GM21390 (cell line): Measurements from ENCODE around the gene CALM1.

Source experiments
- ATAC-seq: cut with Tn5 transposase; IDR thresholded peaks from one replicate; pipeline ENCODE4 v1.9.1; 2021; ENCODE audit not compliant: unreplicated experiment

CALM1 gene

DNA sequence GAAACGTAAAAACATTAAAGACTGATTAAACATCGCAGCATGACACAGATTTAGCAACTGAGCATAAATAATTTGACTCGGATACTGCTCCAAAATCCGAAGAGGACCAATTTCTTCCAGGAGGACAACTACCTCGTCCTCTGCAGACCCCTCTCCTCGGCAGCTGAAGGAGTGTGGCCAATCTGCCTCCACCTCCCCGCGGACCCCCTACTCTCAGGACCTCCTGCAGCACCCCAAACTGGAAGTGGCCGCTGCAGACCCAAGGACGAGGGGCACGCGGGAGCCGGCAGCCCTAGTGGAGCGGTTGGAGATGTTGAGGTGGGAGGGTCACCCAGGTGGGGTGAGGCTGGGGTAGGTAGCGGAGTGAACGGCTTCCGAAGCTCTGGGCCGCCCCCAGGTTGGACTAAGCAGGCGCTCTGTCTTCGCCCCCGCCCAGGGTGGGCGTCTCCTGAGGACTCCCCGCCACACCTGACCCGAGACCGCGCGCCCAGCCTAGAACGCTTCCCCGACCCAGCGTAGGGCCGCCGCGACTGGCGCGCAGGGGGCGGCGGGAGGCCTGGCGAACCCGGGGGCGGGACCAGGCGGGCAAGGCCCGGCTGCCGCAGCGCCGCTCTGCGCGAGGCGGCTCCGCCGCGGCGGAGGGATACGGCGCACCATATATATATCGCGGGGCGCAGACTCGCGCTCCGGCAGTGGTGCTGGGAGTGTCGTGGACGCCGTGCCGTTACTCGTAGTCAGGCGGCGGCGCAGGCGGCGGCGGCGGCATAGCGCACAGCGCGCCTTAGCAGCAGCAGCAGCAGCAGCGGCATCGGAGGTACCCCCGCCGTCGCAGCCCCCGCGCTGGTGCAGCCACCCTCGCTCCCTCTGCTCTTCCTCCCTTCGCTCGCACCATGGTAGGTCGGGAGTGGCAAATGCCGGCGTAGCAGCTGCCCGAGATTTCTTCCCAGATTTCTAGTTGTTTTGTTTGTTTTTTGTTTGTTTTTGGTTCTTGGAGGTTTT, at the start of gene CALM1:
CALM1 (plus strand) TSS at position 689 of the 999 bp plus-strand sequence; CDS start at position 891, 202 bp downstream.
- ATAC-seq = peak; percentile 66

DNA sequence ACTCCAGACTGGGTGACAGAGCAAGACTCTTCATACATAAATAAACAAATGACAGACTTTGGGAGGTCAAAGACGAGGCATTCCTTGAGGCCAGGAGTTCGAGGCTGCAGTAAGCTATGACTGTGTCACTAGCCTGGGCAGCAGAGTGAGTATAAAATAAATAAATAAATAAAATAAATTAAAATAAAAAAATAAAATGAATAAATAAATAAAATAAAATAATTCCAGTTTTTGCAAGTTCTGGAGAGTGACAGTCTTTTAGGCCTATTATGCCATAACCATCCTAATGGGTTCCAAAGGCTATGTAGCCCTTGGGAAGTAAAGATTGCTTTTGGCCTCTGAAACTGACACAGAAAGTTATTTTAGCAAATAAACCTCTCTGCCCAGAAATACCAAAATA, 48.6 kb upstream of the CALM1 start:
- no peak for ATAC-seq

DNA sequence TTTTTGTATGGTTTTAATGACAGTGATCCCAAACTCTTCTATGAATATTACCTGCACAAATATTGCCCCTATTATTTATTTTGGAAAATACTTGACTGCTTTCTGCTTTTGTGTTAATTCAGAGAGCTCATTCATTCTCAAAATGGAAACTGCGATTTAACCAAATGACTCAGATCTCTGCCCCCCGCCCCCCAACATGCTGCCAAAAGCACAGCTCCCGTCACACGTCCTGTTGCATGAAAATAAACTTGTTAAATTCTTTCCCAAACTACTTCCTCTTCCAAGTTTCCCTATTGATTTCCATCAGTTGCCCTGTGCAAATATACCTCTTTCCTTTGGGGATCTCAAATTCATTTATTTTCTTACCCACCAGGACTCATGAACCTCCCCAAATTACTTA, 47.1 kb upstream of the CALM1 start:
- no peak for ATAC-seq

DNA sequence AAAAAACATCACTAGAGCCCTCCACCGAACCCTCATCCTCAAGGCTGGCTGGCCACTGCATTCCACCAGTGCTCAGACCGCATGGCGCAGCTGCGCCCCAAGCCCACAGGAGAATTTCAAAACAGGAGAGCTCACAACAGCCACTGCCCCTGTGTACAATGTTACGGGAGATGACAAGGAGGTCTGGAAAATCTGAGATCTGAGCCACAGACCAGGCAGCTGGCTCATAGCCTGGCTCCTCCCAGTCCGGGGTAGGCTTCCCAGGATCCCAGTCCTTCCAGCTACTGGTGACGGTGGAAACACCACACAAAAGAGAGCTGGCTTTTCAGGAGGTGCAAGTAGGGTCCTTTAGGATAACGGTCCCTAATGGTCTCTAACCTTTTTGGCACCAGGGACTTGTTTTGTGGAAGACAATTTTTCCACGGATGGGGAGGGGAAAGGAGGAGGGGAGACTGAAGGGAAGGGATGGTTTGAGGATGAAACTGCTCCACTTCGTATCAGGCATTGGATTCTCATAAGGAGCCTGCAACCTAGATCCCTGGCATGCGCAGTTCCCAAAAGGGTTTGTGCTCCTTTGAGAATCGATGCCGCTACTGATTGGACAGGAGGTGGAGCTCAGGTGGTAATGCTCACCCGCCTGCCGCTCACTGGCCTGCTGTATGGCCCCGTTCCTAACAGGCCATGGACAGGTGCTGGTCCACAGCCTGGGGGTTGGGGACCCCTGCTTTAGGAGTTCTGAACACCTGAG, 42.1 kb upstream of the CALM1 start:
- ATAC-seq = no peak

DNA sequence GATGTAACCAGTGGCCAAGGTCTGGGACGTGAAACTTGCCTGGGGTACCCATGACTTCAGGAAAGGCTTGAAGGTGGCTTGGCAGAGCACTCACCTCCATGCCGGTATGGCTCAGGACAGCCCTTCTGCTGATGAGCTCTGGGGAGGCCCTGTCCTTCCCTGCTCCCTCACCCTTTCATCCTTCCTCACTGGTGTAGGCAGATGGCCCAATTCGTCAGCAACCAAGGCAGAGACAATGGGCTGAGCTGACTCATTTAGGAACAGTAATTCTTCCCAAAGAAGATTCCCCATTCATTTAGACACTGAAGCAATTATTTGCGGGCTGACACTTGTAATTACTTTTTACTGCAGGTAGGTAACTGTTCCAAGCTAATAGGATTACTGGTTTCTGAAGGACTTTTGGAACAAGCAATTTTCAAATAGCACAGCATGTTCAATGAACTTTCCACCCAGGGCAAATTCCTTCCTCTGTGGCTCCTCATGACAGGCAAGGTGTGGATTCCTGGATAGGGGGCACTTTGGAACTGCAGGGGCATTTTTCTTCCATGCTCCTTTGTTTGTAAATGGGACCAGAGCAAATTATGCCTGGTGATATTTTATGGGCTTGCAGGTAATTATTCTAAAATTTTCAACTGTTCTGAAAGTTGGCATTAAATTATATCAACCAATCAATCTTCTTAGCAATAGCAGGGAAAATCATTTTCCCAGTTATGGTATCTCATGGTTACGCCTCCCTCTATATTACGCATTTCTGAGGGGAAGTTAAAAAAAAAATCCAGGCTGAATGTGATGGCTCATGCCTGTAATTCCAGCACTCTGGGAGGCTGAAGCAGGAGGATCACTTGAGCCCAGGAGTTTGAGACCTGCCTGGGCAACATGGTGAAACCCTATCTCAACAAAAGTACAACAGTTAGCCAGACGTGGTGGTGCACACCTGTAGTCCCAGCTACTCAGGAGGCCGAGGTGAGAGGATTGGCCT, 41.0 kb upstream of the CALM1 start:
- no peak for ATAC-seq

DNA sequence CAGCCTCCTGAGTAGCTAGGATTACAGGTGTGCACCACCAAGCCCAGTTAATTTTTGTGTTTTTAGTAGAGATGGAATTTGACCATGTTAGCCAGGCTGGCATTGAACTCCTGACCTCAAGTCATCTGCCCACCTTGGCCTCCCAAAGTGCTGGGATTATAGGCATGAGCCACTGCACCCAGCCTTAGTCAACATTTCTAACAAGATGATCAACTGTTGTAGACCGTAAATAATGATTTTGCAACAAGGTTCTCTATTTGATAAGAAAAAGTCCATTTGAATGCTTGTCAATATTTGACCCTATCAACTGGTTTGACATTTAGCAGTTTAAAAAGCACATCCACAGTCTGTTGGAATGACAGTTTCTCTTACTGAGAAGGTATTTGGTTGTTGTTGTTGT, 39.9 kb upstream of the CALM1 start:
- ATAC-seq = no peak

DNA sequence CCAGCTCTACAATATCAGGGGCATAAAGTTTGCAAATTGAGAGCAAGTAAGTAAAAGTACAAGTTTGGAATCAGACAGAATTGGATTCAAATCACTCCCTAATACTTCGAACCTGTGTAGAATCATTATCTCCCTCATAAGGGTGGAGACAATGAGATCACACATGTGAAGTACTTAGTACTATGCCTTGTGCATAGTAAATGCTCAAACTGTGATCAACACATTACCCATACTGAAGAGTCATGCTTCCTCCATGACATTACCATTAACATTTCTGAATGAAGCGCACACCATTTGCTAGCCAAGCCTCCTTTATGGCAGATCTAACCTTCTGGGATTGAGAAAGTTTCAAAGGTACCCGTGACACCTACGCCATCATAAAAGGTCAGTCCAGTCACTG, 38.5 kb upstream of the CALM1 start:
- no peak for ATAC-seq

DNA sequence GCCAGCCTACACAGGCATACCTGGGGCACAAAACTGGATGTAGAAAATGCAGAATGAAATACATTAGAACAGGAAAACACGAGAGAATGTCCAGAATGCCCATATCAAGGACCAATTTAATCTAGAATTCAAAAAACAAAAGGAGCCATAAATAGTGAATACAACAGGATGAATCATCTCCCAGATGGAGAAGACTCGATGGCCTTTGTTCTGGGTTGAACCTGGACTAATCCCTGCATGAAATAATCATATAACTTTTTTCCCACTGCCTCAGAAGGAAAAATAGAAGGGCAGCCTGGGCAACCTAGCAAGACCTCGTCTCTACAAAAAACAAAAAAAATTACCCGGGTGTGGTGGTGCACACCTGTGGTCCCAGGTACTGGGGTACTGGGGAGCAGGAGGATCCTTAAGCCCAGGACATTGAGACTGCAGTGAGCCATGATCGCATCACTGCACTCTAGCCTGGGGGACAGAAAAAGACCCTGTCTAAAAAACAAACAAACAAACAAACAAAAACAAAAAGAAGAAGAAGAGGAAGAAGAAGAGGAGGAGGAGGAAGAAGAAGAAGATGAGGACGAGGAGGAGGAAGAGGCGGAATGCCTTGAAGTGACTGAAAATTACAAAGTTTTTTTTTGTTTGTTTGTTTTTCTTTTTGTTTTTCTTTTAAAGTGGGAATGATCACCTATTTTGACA, 34.8 kb upstream of the CALM1 start:
- no peak for ATAC-seq

DNA sequence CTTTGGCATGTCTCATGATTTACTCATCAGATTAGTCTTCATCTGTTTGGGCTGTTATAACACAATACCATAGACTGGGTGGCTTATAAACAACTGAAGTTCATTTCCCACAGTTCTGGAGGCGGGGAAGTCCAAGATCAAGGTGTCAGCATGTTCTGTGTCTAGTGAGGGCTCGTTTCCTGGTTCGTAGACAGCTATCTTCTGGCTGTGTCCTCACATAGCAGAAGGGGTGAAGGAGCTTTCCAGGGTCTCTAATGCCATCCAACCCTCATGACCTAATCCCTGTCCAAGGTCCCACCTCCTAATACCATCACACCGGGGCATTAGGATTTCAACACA, 34.3 kb upstream of the CALM1 start:
- no peak for ATAC-seq

DNA sequence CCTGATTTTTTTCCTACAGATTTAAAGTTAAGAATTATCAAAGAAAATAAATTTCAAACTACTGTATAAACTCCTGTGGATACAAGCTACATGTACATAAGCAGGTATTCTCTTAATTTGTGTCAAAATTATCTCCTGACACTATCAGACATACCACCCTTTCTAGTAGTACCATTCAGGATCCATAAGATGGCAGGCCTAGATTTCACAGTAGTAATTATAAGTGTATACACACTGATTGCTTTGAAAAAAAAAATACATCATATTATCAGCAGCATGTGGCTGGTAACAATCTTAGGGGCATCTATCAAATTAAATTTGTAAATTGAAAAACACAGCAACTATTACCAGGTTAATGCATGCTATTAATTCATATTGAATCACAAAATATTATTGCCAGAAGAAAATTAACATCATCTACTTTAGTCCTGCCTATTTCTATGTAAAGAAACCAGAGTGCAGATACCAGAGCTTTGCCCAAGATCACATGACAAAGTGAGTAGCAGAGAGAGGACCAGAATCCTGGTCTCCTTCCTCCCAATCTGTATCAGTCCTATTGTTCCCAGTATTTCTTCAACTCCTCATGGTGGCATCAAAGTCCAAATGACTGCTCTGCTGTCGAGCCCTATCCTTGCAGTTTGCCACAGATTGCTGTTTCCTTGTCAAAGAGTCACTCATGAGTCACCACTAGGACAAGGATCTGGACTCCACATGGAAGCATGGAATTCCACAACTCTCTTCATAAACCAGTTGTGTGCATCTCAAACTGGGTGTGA, 27.7 kb upstream of the CALM1 start:
- no peak for ATAC-seq

DNA sequence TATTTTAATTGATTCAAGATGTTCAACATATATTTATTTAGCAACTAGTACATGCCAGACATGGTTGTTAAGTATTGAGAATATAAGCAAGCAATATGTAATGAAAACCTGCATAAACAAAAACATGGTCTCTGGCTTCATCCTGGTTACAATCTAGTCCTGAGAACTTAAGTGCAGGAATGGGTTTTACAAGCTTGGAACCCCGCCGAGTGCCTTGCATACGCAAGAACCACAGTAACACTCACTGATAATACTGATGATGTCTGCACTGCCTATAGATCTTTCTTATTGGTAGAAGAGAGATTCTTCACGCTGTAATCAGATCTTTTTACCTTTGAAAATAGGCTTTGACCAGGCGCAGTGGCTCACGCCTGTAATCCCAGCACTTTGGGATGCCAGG, 22.9 kb upstream of the CALM1 start:
- ATAC-seq = no peak

DNA sequence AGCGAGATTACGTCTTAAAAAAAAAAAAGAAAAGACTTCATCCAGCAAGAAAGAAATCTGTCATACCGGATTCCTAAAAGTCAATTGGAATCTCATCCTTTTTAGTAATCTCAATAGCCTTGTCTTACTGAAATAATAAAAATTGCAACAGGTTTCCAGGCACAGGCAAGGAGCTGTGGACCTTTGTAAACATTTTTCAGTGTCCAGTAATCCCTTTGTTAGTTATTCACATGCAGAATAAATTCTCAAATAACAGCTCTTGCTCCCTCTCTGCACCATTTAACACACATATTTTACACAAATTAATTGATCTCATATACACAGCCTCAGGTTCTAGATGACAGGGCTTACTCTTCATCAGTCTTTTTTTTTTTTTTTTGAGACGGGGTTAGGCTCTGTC, 22.0 kb upstream of the CALM1 start:
- ATAC-seq = no peak

DNA sequence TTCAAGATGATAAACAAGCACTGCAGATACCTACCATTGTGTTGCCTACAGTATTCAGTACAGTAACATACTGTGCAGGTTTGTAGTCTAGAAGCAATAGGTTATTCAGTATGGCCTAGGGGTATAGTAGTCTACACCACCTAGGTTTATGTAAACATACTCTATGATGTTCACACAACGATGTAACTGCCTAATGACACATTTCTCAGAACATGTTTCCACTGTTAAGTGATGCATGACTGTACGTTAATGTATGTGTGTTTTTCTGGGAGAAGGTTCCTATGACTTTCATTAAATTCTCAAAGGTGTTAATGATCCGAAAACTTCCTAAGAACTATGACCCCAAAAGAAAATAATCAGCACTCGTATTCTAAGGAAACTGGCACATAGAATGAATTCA, 20.9 kb upstream of the CALM1 start:
- ATAC-seq = no peak

DNA sequence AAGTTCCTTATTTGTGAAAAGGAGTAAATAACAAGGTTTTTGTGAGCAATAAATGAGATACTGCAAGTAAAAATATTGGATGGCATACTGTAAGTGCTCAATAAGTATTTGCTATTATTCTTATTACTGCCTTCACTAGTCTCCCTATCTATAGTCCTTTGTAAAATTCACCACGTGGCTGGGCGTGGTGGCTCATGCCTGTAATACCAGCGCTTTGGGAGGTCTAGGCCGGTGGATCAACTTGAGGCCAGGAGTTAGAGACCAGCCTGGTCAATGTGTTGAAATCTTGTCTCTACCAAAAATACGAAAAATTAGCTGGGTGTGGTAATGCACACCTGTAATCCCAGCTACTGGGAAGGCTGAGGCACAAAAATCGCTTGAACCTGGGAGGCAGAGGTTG, 18.6 kb upstream of the CALM1 start:
- ATAC-seq = no peak

DNA sequence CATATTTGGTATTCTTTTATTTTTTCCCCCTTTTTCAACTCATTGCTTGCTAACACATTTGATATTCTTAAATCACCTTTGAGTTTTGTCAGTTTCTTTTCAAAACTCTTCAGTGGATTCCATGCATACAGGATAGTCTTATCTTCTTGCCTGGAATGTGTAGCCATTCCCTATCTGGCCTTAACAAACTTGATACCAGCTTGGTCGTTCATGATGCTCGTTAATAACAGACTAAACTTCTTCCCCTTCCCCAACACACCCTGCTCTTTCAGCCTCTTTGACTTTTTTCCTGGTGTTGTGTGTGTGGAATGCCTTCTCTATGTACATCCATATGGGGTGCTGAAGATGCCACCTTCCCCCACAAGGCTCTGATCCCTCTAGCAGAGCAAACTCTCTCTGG, 17.7 kb upstream of the CALM1 start:
- ATAC-seq = no peak

DNA sequence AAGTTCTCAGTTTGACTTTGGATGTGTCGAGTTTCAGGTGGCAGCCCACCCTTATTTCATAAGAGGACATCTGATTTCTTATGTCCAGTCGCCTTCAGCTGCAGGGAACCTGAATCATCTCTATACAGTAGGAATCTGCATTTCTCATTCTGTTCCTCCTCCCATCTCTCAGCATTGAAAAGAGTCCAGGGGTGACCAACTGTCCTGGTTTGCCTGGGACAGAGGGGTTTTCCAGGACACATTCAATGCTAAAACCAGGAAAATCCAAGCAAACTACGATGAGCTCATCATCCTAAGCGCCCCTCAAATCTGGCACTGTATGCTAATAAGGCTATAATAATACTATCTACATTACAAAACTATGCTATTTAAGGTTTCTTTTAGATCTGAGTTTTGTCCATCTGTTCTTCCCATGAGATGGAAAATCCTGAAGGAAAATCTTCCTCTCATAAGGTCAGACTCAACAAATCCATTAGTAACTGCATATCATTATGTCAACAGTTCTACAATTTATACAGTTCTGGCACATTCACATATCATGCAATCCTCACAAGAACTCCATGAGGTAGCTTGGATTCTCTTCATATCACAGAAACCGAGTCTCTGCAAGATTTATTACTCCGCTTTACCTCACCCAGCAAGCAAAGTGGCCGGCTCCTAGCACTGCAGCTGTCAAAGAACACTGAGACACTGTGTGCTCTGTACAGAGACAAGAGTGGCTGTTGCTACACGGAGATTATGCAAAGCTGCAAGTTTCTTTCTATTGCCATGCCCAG, 15.6 kb upstream of the CALM1 start:
- ATAC-seq = no peak

DNA sequence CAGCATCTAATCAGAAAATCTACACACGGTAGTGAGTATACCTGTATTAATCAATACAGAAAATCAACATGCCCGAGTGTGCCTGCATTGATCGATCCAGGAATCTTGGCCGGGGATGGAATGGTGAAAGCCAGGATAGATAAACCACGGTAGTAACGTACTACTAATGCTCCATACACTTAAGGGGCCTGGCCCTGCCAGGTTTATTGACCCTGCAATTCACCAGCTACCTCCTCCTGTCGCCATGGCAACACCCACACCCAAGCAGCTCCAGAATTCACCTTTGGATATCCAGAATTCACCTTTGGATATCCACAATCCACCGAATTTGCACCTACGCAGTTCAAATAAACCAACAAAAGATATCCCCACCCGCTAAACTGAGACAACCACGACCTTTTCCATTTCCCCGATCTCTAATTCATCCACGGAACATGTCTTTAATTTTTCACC, 14.8 kb upstream of the CALM1 start:
- no peak for ATAC-seq

DNA sequence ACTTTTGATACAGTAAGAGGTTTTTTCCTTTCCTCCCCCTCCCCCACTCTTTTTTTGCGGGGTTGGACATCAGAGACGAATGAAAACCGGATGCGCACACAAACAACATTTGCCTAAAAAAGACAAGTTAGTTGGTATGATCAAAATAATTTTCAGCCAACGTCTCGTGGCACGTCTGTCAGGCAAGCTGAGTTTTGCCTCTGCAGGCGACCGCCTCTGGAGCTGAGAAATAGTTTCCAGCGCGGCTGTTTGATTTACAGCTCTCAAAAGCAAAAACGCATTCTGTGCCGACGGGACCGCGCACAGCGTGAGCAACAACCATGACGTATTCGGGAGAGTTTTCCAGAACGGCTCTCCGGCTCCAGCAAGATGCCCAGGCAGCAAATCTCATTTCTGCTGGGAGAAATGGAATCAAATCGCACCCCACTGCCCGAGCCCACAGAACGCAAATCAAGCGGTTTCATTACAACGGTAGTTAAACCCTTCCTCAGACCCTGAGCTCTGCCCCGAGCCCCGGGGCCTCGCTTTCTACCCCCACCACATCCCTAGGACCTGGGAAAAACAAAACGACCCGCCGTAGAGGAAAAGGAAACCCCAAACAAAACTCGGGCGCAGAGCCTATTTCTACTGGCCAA, 14.2 kb upstream of the CALM1 start:
- ATAC-seq = peak; percentile 0
